Effector memory CD4-positive, alpha-beta T cell (primary cell): Measurements from ENCODE around the gene CCDC194.

Experiments
- DNase-seq, 3 donors: peaks; one replicate each; pipeline ENCODE4 v3.0.0-alpha.2; 2020
- H3K27ac ChIP-seq: 2 replicates; pipeline ENCODE4 v1.7.0; 2013; ENCODE audit warnings: mild to moderate bottlenecking, low read length, moderate library complexity; ENCODE audit not compliant: insufficient read depth, poor library complexity, severe bottlenecking
- H3K27me3 ChIP-seq: replicated peaks from 2 replicates; pipeline ENCODE4 v1.7.0; 2013; ENCODE audit warnings: mild to moderate bottlenecking, low read length; ENCODE audit not compliant: insufficient read depth, control insufficient read depth, poor library complexity, severe bottlenecking
- H3K36me3 ChIP-seq: 2 replicates; pipeline ENCODE4 v1.7.0; 2013; ENCODE audit warnings: mild to moderate bottlenecking, low read length, moderate library complexity; ENCODE audit not compliant: control insufficient read depth, insufficient read depth
- H3K4me1 ChIP-seq: 2 replicates; pipeline ENCODE4 v1.7.0; 2013; ENCODE audit warnings: low read length, mild to moderate bottlenecking; ENCODE audit not compliant: control insufficient read depth, insufficient read depth, poor library complexity, severe bottlenecking
- H3K4me3 ChIP-seq: 2 replicates; pipeline ENCODE4 v1.7.0; 2013; ENCODE audit warnings: low read length, low read depth, mild to moderate bottlenecking; ENCODE audit not compliant: insufficient read depth, poor library complexity, severe bottlenecking
- H3K9me3 ChIP-seq: 2 replicates; pipeline ENCODE4 v1.7.0; 2013; ENCODE audit warnings: mild to moderate bottlenecking, low read length, moderate library complexity; ENCODE audit not compliant: control insufficient read depth

The CCDC194 gene

DNA sequence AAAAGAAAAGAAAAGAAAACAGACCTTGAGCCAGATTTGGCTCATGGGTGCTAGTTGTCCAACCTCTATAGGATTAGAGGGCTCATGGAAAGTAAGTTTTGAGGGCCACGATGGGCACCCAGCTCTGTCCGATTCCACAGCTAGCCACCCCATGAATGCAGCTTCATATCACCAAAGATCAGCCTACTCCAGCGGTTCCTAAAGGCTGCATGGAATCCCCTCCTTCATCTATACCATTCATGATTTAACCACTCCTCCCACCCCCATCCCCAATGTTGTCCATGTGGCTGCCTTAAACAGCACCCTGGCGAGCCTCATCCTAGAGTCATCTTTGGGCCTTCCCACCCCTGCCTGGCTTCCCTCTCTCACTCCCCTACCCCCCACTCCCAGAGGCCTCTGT, 27.9 kb upstream of the CCDC194 start:
- Histone ChIP-seq H3K9me3 (no peaks in the 10 kb centered on the region), H3K27me3 (no peaks in the 10 kb centered on the region), H3K27ac (no peak overlapping the region), H3K36me3 (peaks cover 5% of the 10 kb centered on the region), H3K4me3 (no peak overlapping the region), H3K4me1 (peaks cover 12% of the 10 kb centered on the region)
- no peak for DNase-seq

DNA sequence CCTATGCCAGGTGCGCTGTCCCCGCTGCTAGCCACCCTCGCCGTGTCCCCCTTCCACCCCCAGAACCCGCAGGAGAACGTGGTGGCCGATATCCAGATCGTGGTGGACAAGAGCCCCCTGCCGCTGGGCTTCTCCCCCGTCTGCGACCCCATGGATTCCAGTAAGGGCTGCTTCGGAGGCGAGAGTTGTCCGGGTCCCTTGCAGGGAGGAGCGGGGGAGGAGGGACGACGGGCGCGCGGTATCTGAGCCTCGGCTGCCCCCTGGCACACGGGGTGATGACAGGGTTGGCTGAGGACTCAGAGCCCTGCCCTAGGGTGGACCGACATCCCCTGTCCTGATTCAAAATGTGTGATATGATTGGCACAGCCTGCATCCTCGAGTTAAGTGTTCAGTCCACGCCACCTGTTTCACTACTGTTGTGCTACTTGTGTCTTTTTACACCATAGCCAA, 26.5 kb upstream of the CCDC194 start:
- DNase-seq = no peak

DNA sequence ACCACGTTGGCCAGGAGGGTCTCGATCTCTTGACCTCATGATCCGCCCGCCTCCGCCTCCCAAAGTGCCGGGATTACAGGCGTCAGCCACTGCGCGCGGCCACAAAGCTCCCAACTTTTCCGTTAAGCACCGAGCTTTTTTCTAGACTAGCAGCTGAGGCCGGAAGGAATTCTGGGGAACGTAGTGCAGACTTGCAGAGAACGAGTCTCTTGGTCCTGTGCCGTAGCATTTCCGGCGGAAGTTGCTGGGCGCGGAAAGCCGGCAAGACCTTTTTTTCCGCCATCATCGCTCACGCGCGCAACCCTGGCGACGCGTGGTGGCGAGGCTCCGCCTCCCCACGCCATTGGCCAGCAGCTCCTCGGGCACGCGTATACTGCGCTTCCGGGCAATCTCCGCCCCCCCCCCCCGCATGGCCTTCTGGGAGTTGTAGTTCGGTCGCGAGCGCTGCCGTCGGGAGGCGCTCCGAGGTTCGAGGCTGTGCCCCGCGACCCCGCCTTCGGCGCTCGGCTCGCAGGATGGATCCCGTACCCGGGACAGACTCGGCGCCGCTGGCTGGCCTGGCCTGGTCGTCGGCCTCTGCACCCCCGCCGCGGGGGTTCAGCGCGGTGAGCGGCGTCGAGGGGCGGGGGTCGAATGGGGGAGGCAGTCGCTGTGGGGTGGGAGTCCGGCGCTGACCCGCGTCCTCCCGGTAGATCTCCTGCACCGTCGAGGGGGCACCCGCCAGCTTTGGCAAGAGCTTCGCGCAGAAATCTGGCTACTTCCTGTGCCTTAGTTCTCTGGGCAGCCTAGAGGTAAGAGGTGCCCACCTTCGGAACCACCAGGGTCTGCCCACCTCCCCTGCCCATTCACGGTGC, 25.9 kb upstream of the CCDC194 start, which contains the start of gene MVB12A:
TSS of gene MVB12A (plus strand) at position 427 of the 854 bp plus-strand sequence. CDS start at position 516, 89 bp downstream.
- no peaks in the 10 kb centered on the region for H3K9me3 ChIP-seq
- DNase-seq = peak; percentile 90 to 93 (median 93)
- peaks cover 5% of the 10 kb centered on the region for H3K36me3 ChIP-seq
- peaks cover 12% of the 10 kb centered on the region for H3K4me1 ChIP-seq
- peak within 1 kb of the TSS; percentile 77 for H3K4me3 ChIP-seq
- H3K27me3 ChIP-seq = no peaks in the 10 kb centered on the region
- peak within 1 kb of the TSS; percentile 64 for H3K27ac ChIP-seq

More for the DNA sequence above, 26.5 kb upstream of the CCDC194 start:
- peaks cover 12% of the 10 kb centered on the region for H3K4me1 ChIP-seq
- peaks cover 5% of the 10 kb centered on the region for H3K36me3 ChIP-seq
- H3K27ac ChIP-seq = no peak overlapping the region
- H3K9me3 ChIP-seq = no peaks in the 10 kb centered on the region
- no peaks in the 10 kb centered on the region for H3K27me3 ChIP-seq
- H3K4me3 ChIP-seq = peak overlapping the region; percentile 77

DNA sequence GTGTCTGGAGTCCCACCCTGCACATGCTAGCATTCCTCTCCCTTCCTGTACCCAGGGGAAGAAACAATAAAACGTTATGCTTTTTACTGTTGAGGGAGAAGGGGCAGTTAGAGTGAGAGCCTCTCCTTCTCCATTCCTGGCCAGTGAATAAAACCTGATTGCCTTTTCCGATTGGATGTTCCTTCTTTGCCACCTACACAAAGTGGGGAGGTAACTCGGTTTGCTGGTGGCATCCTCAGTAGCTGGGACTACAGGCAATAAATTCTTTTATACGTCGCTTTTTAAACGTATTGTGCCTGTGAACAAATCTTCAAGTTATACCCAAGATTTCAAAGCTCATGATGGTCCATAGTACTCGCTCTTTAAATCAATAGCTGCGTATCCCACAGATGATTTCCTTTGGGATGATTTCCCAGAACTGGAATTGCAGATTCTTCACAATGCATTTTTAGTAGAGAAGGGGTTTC, 25.2 kb upstream of the CCDC194 start:
- Histone ChIP-seq H3K9me3 (no peaks in the 10 kb centered on the region), H3K27ac (peak overlapping the region; percentile 64), H3K4me3 (peak overlapping the region; percentile 77), H3K4me1 (peaks cover 12% of the 10 kb centered on the region), H3K27me3 (no peaks in the 10 kb centered on the region), H3K36me3 (peaks cover 8% of the 10 kb centered on the region)
- DNase-seq = no peak

- no peaks in the 10 kb centered on the region for H3K27me3 ChIP-seq
- H3K9me3 ChIP-seq = no peaks in the 10 kb centered on the region
- H3K36me3 ChIP-seq = peaks cover 13% of the 10 kb centered on the region
- no peak for DNase-seq
- peaks cover 12% of the 10 kb centered on the region for H3K4me1 ChIP-seq
- H3K4me3 ChIP-seq = no peak overlapping the region
- no peak overlapping the region for H3K27ac ChIP-seq
These were observed 24.7 kb upstream of the CCDC194 start for GRCh38 chr19:17418710-17419109.

DNA sequence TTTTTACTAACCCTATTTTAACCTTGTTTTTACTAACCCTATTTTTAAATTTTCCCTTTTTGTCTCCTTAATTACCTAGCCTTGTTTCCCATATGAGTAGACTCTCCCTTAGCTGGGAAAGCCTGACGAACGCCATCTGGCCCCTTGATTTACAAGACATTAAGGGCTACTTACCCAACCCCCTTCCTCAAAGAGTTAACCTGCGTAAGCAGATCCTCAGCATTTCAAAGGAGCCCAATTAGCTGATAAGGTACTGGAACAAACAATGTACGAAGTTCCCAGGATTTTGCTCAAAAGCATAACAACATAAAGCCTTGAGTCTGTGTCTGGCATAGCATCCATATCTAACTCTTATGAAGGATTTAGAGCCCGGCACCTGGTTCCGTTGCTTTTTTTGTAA, 21.1 kb upstream of the CCDC194 start:
- Histone ChIP-seq H3K27ac (no peak overlapping the region), H3K9me3 (no peaks in the 10 kb centered on the region), H3K4me3 (no peak overlapping the region), H3K27me3 (no peaks in the 10 kb centered on the region), H3K36me3 (peaks cover 27% of the 10 kb centered on the region), H3K4me1 (peaks cover 7% of the 10 kb centered on the region)
- no peak for DNase-seq

DNA sequence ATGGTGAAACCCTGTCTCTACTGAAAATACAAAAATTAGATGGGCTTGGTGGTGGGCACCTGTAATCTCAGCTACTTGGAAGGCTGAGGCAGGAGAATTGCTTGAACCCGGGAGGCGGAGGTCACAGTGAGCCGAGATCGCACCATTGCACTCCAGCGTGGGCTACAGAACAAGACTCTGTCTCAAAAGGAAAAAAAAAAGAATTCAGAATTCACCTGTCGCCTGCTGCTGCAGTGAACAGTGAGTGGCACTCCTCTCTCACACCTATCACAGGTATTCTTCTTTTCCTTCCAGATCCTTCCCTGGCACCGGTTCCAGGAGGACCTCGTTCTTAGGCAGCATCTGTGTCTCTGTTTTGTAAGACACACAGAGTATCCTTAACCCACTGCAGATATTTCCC, 20.1 kb upstream of the CCDC194 start:
- Histone ChIP-seq H3K9me3 (no peaks in the 10 kb centered on the region), H3K4me1 (peaks cover 2% of the 10 kb centered on the region), H3K4me3 (no peak overlapping the region), H3K36me3 (peaks cover 27% of the 10 kb centered on the region), H3K27me3 (no peaks in the 10 kb centered on the region), H3K27ac (no peak overlapping the region)
- no peak for DNase-seq

DNA sequence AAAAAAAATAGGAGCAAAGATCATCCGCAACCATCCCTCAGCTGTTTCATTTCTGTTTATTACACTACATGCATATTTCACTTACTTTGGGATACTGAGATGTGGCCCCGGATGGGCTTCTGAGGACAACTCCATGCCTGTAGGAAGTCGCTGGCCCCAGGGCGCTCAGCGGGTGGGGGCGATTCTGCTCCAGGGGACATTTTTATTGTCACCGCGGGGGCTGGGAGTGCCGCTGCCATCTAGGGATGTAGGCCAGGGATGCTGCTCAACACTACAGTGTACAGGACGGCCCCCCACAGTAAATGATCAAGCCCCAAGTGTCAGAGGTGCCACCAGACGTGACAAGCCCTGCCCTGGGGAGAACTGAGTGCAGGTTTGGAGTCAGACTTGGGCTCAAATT, 17.8 kb upstream of the CCDC194 start:
- DNase-seq = no peak
- Histone ChIP-seq H3K9me3 (no peaks in the 10 kb centered on the region), H3K36me3 (peaks cover 27% of the 10 kb centered on the region), H3K27me3 (no peaks in the 10 kb centered on the region), H3K4me3 (no peak overlapping the region), H3K4me1 (peaks cover 4% of the 10 kb centered on the region), H3K27ac (no peak overlapping the region)

- no peak overlapping the region for H3K4me3 ChIP-seq
- H3K27ac ChIP-seq = no peak overlapping the region
- peaks cover 27% of the 10 kb centered on the region for H3K36me3 ChIP-seq
- no peak for DNase-seq
- no peaks in the 10 kb centered on the region for H3K9me3 ChIP-seq
- no peaks in the 10 kb centered on the region for H3K27me3 ChIP-seq
- H3K4me1 ChIP-seq = peaks cover 17% of the 10 kb centered on the region
These were observed 16.0 kb upstream of the CCDC194 start for GRCh38 chr19:17409990-17410389.

DNA sequence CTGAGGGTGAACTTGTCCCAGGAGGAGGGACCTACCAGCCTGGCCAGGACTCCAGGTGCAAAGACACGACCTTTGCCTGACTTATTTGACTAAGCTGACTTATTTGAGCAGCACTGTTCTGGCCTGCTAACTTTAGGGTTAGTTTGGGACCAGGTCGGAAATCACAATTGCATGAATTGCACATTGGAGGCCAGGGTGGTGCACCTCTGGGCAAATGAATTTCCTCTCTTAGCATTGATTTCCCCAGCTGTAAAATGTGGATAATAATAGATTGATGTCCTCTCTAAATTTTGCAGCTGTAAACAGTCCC, 12.8 kb upstream of the CCDC194 start:
- peak overlapping the region; percentile 73 for H3K4me3 ChIP-seq
- peak overlapping the region; percentile 78 for H3K27ac ChIP-seq
- H3K36me3 ChIP-seq = peaks cover 5% of the 10 kb centered on the region
- H3K27me3 ChIP-seq = no peaks in the 10 kb centered on the region
- no peaks in the 10 kb centered on the region for H3K9me3 ChIP-seq
- H3K4me1 ChIP-seq = peaks cover 27% of the 10 kb centered on the region
- DNase-seq = no peak
